SK-N-MC (cell line): ENCODE results near the gene BRIP1.

ENCODE experiments used
- EZH2 ChIP-seq: fragments of 200-600 bp; sonication (generic); IDR thresholded peaks from one replicate; pipeline ENCODE4 v1.6.1; 2017; ENCODE audit warnings: antibody characterized with exemption
- FOXP2 ChIP-seq: optimal IDR thresholded peaks from 2 replicates; pipeline ENCODE3; 2011; ENCODE audit warnings: mild to moderate bottlenecking, moderate library complexity; ENCODE audit not compliant: insufficient read depth; ENCODE audit errors: extremely low read length, control extremely low read depth
- POLR2AphosphoS5 ChIP-seq: IDR thresholded peaks from 2 replicates; pipeline ENCODE4 v1.6.1; 2012; ENCODE audit warnings: mild to moderate bottlenecking, low read depth, low read length, borderline replicate concordance

DNA sequence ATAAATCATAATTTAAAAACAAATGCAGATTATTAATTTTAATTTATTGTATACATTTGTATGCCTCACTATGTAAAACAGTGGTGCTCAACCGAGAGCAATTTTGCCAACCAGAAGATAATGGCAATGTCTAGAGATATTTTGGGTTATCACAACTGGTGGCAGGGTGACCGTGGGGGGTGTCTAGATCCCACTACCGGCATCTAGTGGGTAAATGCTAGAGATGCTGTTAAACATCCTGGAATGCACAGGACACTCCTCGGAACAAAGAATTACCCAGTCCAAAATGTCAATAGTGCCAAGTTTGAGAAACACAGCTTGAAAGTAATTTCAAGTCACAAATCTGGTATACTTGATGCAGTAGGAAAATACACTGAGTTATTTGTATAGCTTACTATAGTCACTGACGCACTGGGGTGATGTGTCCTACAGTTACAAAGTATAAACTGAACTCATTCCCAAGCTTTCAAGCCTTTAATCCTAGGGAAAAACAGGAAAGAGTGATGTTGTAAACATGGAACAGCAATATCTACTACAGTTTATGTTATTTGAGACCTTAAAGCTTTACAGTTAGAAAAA lies 133.5 kb downstream of the BRIP1 start:
- TF ChIP-seq POLR2AphosphoS5 (no peak), EZH2 (no peak), FOXP2 (no peak)
